Measurements from ENCODE around the gene SEMA3B. TPM values are rescaled to one million over a fixed set of nuclear protein-coding genes. Genes with fewer than 3 reads are reported as not detected.
A peak's percentile ranks its signal among the peaks of the same experiment; 100 is the strongest.

The SEMA3B gene
- polyA plus RNA-seq, 1 donor (not counting 4 experiments of a cell fraction or from before 2014, with no cell fraction given) = 0.58 TPM

DNA sequence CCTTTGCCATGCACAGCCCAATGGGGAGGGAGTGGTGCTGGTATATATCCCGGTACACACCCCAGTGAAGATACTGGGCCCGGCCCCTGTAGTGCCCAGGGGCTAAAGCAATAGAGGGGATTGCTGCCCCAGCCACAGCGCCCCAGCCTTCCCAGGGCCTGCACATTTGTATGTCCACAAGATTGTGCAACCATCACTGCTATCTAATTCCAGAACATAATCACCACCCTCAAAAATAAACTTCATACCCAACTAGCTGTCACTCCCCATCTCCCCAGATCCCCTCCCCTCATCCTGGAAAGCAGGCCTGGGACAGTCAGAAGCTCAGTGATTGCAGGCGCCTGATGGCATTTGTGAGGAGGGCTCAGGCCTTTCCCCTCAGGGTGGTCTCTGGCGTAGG is 19.5 kb upstream of the SEMA3B start:
- dilution Hi-C loops (cut with MboI; ENCODE audit: extremely low pct_ligation_motif_present, low sequenced_read_pairs) = no loop called here
- Histone ChIP-seq H3K79me2 (ENCODE audit: control insufficient read depth, insufficient read depth, low read length) (peaks cover 73% of the 10 kb centered on the region), H3K36me3 (ENCODE audit: control insufficient read depth in 2 of 2, extremely low read depth in 1 of 2, insufficient read depth in 2 of 2, low read length in 2 of 2) (peaks cover 12 to 33% of the 10 kb centered on the region in 2 experiments), H3K9ac (ENCODE audit: control insufficient read depth, extremely low read depth, insufficient read depth, low read length) (no peak overlapping the region), H4K20me1 (ENCODE audit: control insufficient read depth, extremely low read depth, insufficient read depth, low read length) (peaks cover 15% of the 10 kb centered on the region), H3K4me3 (ENCODE audit: control insufficient read depth in 2 of 3, extremely low read depth in 1 of 3, insufficient read depth in 2 of 3, low read depth in 1 of 3, low read length in 3 of 3) (no peak overlapping the region), H2AFZ (ENCODE audit: control insufficient read depth, low read length) (no peak overlapping the region), H3K9me3 (ENCODE audit: control insufficient read depth, low read depth, low read length) (no peaks in the 10 kb centered on the region), H3K4me1 (ENCODE audit: control insufficient read depth, extremely low read depth, insufficient read depth, low read length) (peaks cover 61% of the 10 kb centered on the region), H3K4me2 (ENCODE audit: control insufficient read depth, extremely low read depth, insufficient read depth, low read depth, low read length) (no peak overlapping the region), H3K27ac (ENCODE audit: control insufficient read depth, insufficient read depth, low read length) (peak overlapping the region; percentile 72), H3K9me1 (ENCODE audit: control insufficient read depth, extremely low read depth, insufficient read depth, low read length) (peaks cover 3% of the 10 kb centered on the region), H3K27me3 (ENCODE audit: control insufficient read depth, extremely low read depth, insufficient read depth, low read length) (no peaks in the 10 kb centered on the region)
- TF ChIP-seq EZH2 (IDR thresholded peaks at IDR 0.05; ENCODE audit: low read length) = no peak
- TF ChIP-seq, protein P1, sequence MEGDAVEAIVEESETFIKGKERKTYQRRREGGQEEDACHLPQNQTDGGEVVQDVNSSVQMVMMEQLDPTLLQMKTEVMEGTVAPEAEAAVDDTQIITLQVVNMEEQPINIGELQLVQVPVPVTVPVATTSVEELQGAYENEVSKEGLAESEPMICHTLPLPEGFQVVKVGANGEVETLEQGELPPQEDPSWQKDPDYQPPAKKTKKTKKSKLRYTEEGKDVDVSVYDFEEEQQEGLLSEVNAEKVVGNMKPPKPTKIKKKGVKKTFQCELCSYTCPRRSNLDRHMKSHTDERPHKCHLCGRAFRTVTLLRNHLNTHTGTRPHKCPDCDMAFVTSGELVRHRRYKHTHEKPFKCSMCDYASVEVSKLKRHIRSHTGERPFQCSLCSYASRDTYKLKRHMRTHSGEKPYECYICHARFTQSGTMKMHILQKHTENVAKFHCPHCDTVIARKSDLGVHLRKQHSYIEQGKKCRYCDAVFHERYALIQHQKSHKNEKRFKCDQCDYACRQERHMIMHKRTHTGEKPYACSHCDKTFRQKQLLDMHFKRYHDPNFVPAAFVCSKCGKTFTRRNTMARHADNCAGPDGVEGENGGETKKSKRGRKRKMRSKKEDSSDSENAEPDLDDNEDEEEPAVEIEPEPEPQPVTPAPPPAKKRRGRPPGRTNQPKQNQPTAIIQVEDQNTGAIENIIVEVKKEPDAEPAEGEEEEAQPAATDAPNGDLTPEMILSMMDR (optimal IDR thresholded peaks at IDR 0.05 in 1 of 3, IDR thresholded peaks at IDR 0.05 in 1 of 3, conservative IDR thresholded peaks at IDR 0.05 in 1 of 3; ENCODE audit: extremely low read depth in 1 of 3, insufficient read depth in 2 of 3, low read length in 3 of 3) = no peak
- FAIRE-seq (no peak), DNase-seq (ENCODE audit: low read depth, low spot score) (no peak)

DNA sequence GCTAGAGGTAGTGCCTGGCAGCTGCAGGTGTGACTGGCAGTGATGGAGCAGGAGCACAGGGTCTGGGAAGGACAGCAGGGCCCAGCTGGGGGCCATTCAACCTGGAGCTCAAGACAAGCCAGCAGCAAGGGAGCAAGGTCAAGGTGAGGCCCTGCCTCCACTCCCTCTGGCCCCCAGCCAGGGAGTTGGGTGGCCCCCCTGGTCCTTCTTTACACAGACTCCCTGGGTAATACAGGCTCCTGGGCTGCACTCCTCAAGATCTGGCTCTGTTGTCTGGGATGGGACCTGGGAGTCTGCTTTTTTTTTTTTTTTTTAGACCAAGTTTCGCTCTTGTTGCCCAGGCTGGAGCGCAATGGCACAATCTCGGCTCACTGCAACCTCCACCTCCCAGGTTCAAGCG is 18.4 kb upstream of the SEMA3B start:
- Histone ChIP-seq H3K9ac (ENCODE audit: control insufficient read depth, extremely low read depth, insufficient read depth, low read length) (peak overlapping the region; percentile 2), H3K4me1 (ENCODE audit: control insufficient read depth, extremely low read depth, insufficient read depth, low read length) (peaks cover 62% of the 10 kb centered on the region), H3K79me2 (ENCODE audit: control insufficient read depth, insufficient read depth, low read length) (peaks cover 65% of the 10 kb centered on the region), H3K9me1 (ENCODE audit: control insufficient read depth, extremely low read depth, insufficient read depth, low read length) (peaks cover 3% of the 10 kb centered on the region), H2AFZ (ENCODE audit: control insufficient read depth, low read length) (no peak overlapping the region), H3K4me2 (ENCODE audit: control insufficient read depth, extremely low read depth, insufficient read depth, low read depth, low read length) (no peak overlapping the region), H3K36me3 (ENCODE audit: control insufficient read depth in 2 of 2, extremely low read depth in 1 of 2, insufficient read depth in 2 of 2, low read length in 2 of 2) (peaks cover 12 to 33% of the 10 kb centered on the region in 2 experiments), H3K9me3 (ENCODE audit: control insufficient read depth, low read depth, low read length) (no peaks in the 10 kb centered on the region), H4K20me1 (ENCODE audit: control insufficient read depth, extremely low read depth, insufficient read depth, low read length) (peaks cover 11% of the 10 kb centered on the region), H3K4me3 (ENCODE audit: control insufficient read depth in 2 of 3, extremely low read depth in 1 of 3, insufficient read depth in 2 of 3, low read depth in 1 of 3, low read length in 3 of 3) (no peak overlapping the region), H3K27ac (ENCODE audit: control insufficient read depth, insufficient read depth, low read length) (peak overlapping the region; percentile 81), H3K27me3 (ENCODE audit: control insufficient read depth, extremely low read depth, insufficient read depth, low read length) (no peaks in the 10 kb centered on the region)
- no peak for TF ChIP-seq EZH2 (IDR thresholded peaks at IDR 0.05; ENCODE audit: low read length)
- TF ChIP-seq, protein P1 (optimal IDR thresholded peaks at IDR 0.05 in 1 of 3, IDR thresholded peaks at IDR 0.05 in 1 of 3, conservative IDR thresholded peaks at IDR 0.05 in 1 of 3; ENCODE audit: extremely low read depth in 1 of 3, insufficient read depth in 2 of 3, low read length in 3 of 3) = no peak
- dilution Hi-C loops (cut with MboI; ENCODE audit: extremely low pct_ligation_motif_present, low sequenced_read_pairs) = no loop called here
- no peak for FAIRE-seq
- DNase-seq (ENCODE audit: low read depth, low spot score) = no peak

Data from keratinocyte (primary cell).